NCI-H2029 treated with DMSO at 0.1 percent for 48 hours (cell line): ENCODE measurements around the gene EIPR1.
"Not testable (repeated sequence)": the region's sequence is repeated elsewhere in the genome, so short reads cannot be mapped to it uniquely, and the experiment has no call there.

Experiments used
- DNase-seq: peaks from one replicate; lab custom pipeline; 2025; lab: John Stamatoyannopoulos, UW

The EIPR1 gene

GRCh38 chr2:3403587-3404334 is 26.1 kb upstream of the EIPR1 start:
- DNase-seq, result no peak

GRCh38 chr2:3399829-3400228 is 22.2 kb upstream of the EIPR1 start:
- no peak for DNase-seq

GRCh38 chr2:3399381-3399780 is 21.8 kb upstream of the EIPR1 start:
- DNase-seq, result no peak

GRCh38 chr2:3398857-3399256 is 21.2 kb upstream of the EIPR1 start:
- DNase-seq, result no peak

- DNase-seq, result no peak
These were observed 19.4 kb upstream of the EIPR1 start for GRCh38 chr2:3396920-3397559.

- DNase-seq, result no peak
These were observed 14.6 kb upstream of the EIPR1 start for GRCh38 chr2:3392216-3392615.

- DNase-seq, result no peak
These were observed 12.4 kb upstream of the EIPR1 start for GRCh38 chr2:3390041-3390440.

GRCh38 chr2:3389193-3389592 is 11.6 kb upstream of the EIPR1 start:
- no peak for DNase-seq

GRCh38 chr2:3388412-3388738 is 10.8 kb upstream of the EIPR1 start:
- no peak for DNase-seq

GRCh38 chr2:3387644-3388411 is 10.2 kb upstream of the EIPR1 start:
- no peak for DNase-seq

GRCh38 chr2:3387011-3387410 is 9.4 kb upstream of the EIPR1 start:
- no peak for DNase-seq

GRCh38 chr2:3386448-3386958 is 8.9 kb upstream of the EIPR1 start:
- DNase-seq, result no peak

- DNase-seq, result no peak
These were observed 2.3 kb upstream of the EIPR1 start, which contains the start of gene TRAPPC12 for GRCh38 chr2:3379647-3380534. Gene TRAPPC12 (plus strand): TSS chr2:3379694. CDS start chr2:3387624, 7,930 bp downstream.

GRCh38 chr2:3379339-3379646 is 1.7 kb upstream of the EIPR1 start:
- DNase-seq, result peak; percentile 60

- no peak for DNase-seq
These were observed 373 bp downstream of the EIPR1 start for GRCh38 chr2:3377279-3377611.

- DNase-seq, result no peak
These were observed 797 bp downstream of the EIPR1 start for GRCh38 chr2:3376821-3377220.

- DNase-seq, result not testable (repeated sequence)
These were observed 8.1 kb downstream of the EIPR1 start for GRCh38 chr2:3369340-3370181.

- no peak for DNase-seq
These were observed 9.3 kb downstream of the EIPR1 start for GRCh38 chr2:3368261-3368722.

- no peak for DNase-seq
These were observed 12.4 kb downstream of the EIPR1 start for GRCh38 chr2:3365219-3365618.

GRCh38 chr2:3361518-3362389 is 15.9 kb downstream of the EIPR1 start:
- no peak for DNase-seq
